Mesendoderm (in vitro differentiated cells): Measurements from ENCODE around the gene CREB3.
A peak's percentile ranks its signal among the peaks of the same experiment; 100 is the strongest.

Source experiments
- DNase-seq: peaks from one replicate; pipeline ENCODE4 v3.0.0; 2013
- H2AK5ac ChIP-seq: 2 replicates; pipeline ENCODE4 v1.6.1; 2013; ENCODE audit warnings: low read length, inconsistent platforms
- H2BK120ac ChIP-seq: 2 replicates; pipeline ENCODE4 v1.6.1; 2013; ENCODE audit warnings: low read depth, mild to moderate bottlenecking, low read length, moderate library complexity, mixed read lengths
- H2BK15ac ChIP-seq: replicated peaks from 2 replicates; pipeline ENCODE4 v1.6.1; 2013; ENCODE audit warnings: low read depth, mild to moderate bottlenecking, moderate library complexity
- H2BK5ac ChIP-seq: 2 replicates; pipeline ENCODE4 v1.6.1; 2013; ENCODE audit warnings: low read length, inconsistent platforms
- H3K18ac ChIP-seq: 2 replicates; pipeline ENCODE4 v1.6.1; 2013; ENCODE audit warnings: mild to moderate bottlenecking, low read length, mixed read lengths
- H3K23ac ChIP-seq: one replicate; pipeline ENCODE4 v1.6.1; 2013; ENCODE audit warnings: low read length
- H3K27ac ChIP-seq: 2 replicates; pipeline ENCODE4 v1.5.1; 2013; ENCODE audit warnings: low read depth, mild to moderate bottlenecking, inconsistent platforms, low read length, moderate library complexity
- H3K27me3 ChIP-seq: 2 replicates; pipeline ENCODE4 v1.6.1; 2013; ENCODE audit warnings: low read length, control low read depth, mild to moderate bottlenecking, inconsistent platforms; ENCODE audit not compliant: insufficient read depth, poor library complexity
- H3K36me3 ChIP-seq: 2 replicates; pipeline ENCODE4 v1.6.1; 2013; ENCODE audit warnings: low read length, inconsistent platforms; ENCODE audit not compliant: control insufficient read depth, insufficient read depth
- H3K4ac ChIP-seq: one replicate; pipeline ENCODE4 v1.6.1; 2013; ENCODE audit warnings: low read depth, mild to moderate bottlenecking, low read length, moderate library complexity
- H3K4me1 ChIP-seq: 2 replicates; pipeline ENCODE4 v1.6.1; 2013; ENCODE audit warnings: low read depth, low read length, inconsistent platforms; ENCODE audit not compliant: control insufficient read depth
- H3K4me2 ChIP-seq: 2 replicates; pipeline ENCODE4 v1.6.1; 2013; ENCODE audit warnings: low read length
- H3K4me3 ChIP-seq: 2 replicates; pipeline ENCODE4 v1.5.1; 2013; ENCODE audit warnings: mild to moderate bottlenecking, low read length
- H3K56ac ChIP-seq: one replicate; pipeline ENCODE4 v1.6.1; 2013; ENCODE audit warnings: low read length
- H3K79me1 ChIP-seq: 2 replicates; pipeline ENCODE4 v1.6.1; 2013; ENCODE audit warnings: low read length, inconsistent platforms
- H3K79me2 ChIP-seq: 2 replicates; pipeline ENCODE4 v1.6.1; 2013; ENCODE audit warnings: mild to moderate bottlenecking, low read length; ENCODE audit not compliant: control insufficient read depth, insufficient read depth
- H3K9ac ChIP-seq: 2 replicates; pipeline ENCODE4 v1.6.1; 2013; ENCODE audit warnings: low read length, inconsistent platforms
- H4K5ac ChIP-seq: one replicate; pipeline ENCODE4 v1.6.1; 2013; ENCODE audit warnings: low read length
- H4K8ac ChIP-seq: one replicate; pipeline ENCODE4 v1.6.1; 2013; ENCODE audit warnings: low read depth, mild to moderate bottlenecking, control low read depth, low read length, moderate library complexity
- WGBS: extraction: QIAGEN DNeasy Blood & Tissue Kit; methylation state at CpG from one replicate; pipeline ENCODE4 v1.1.7; 2013; ENCODE audit warnings: low lambda C conversion rate, missing lambda C conversion rate; ENCODE audit not compliant: insufficient coverage; ENCODE audit errors: extremely low coverage; 5-methylcytosine and 5-hydroxymethylcytosine counted together

The CREB3 gene

GRCh38 chr9:35690614-35691333, 41.7 kb upstream of the CREB3 start:
- no peaks in the 10 kb centered on the region for H3K36me3 ChIP-seq
- peak overlapping the region; percentile 94 for H2BK120ac ChIP-seq
- H3K79me2 ChIP-seq: peaks cover 23% of the 10 kb centered on the region
- peak overlapping the region; percentile 91 for H3K18ac ChIP-seq
- H2BK15ac ChIP-seq: no peak overlapping the region
- H3K27me3 ChIP-seq: no peaks in the 10 kb centered on the region
- H2BK5ac ChIP-seq: peak overlapping the region; percentile 69
- H3K9ac ChIP-seq: peak overlapping the region; percentile 99
- H3K4me2 ChIP-seq: peak overlapping the region; percentile 86
- peak overlapping the region; percentile 45 for H3K23ac ChIP-seq
- H3K4me3 ChIP-seq: peak overlapping the region; percentile 73
- peaks cover 10% of the 10 kb centered on the region for H3K4me1 ChIP-seq
- no peak overlapping the region for H2AK5ac ChIP-seq
- H3K79me1 ChIP-seq: peaks cover 28% of the 10 kb centered on the region
- DNase-seq: peak; percentile 85
- H4K5ac ChIP-seq: no peak overlapping the region
- peak overlapping the region; percentile 64 for H3K4ac ChIP-seq
- peak overlapping the region; percentile 93 for H3K56ac ChIP-seq
- WGBS: no CpG with 5 or more reads among the region's 61 CpGs
- peak overlapping the region; percentile 69 for H4K8ac ChIP-seq
- peak overlapping the region; percentile 95 for H3K27ac ChIP-seq

GRCh38 chr9:35691334-35691650, 41.2 kb upstream of the CREB3 start:
- Histone ChIP-seq H4K8ac (no peak overlapping the region), H3K4me2 (peak overlapping the region; percentile 79), H3K79me1 (peaks cover 26% of the 10 kb centered on the region)

GRCh38 chr9:35691757-35692301, 40.6 kb upstream of the CREB3 start:
- Histone ChIP-seq H3K18ac (no peak overlapping the region), H2BK15ac (no peak overlapping the region), H3K79me1 (peaks cover 22% of the 10 kb centered on the region), H3K27ac (no peak overlapping the region), H3K4me3 (no peak overlapping the region), H4K8ac (no peak overlapping the region), H2BK5ac (no peak overlapping the region), H2AK5ac (no peak overlapping the region), H3K23ac (no peak overlapping the region), H3K4me1 (peaks cover 10% of the 10 kb centered on the region), H3K36me3 (peaks cover 3% of the 10 kb centered on the region), H3K27me3 (no peaks in the 10 kb centered on the region), H3K4ac (no peak overlapping the region), H3K4me2 (no peak overlapping the region), H2BK120ac (no peak overlapping the region), H3K56ac (peak overlapping the region; percentile 93), H3K9ac (no peak overlapping the region), H4K5ac (no peak overlapping the region), H3K79me2 (peaks cover 23% of the 10 kb centered on the region)
- DNase-seq: peak; percentile 55
- no CpG with 5 or more reads among the region's 13 CpGs for WGBS

More at GRCh38 chr9:35691334-35691650, 41.2 kb upstream of the CREB3 start:
- peak; percentile 72 for DNase-seq
- Histone ChIP-seq H3K4me1 (peaks cover 10% of the 10 kb centered on the region), H3K18ac (no peak overlapping the region), H3K36me3 (peaks cover 1% of the 10 kb centered on the region), H3K79me2 (peaks cover 23% of the 10 kb centered on the region), H2BK120ac (no peak overlapping the region), H2BK15ac (no peak overlapping the region), H4K5ac (no peak overlapping the region), H3K4me3 (peak overlapping the region; percentile 41), H2BK5ac (peak overlapping the region; percentile 54), H2AK5ac (no peak overlapping the region), H3K9ac (peak overlapping the region; percentile 85), H3K23ac (no peak overlapping the region), H3K27ac (peak overlapping the region; percentile 95), H3K56ac (peak overlapping the region; percentile 93), H3K27me3 (no peaks in the 10 kb centered on the region), H3K4ac (no peak overlapping the region)
- no CpG with 5 or more reads among the region's 10 CpGs for WGBS

GRCh38 chr9:35695943-35696401, 36.5 kb upstream of the CREB3 start:
- Histone ChIP-seq H3K4me2 (no peak overlapping the region), H3K4ac (no peak overlapping the region), H3K79me1 (no peaks in the 10 kb centered on the region), H3K56ac (no peak overlapping the region), H3K23ac (no peak overlapping the region), H2BK5ac (no peak overlapping the region), H3K27ac (no peak overlapping the region), H3K79me2 (no peaks in the 10 kb centered on the region), H2AK5ac (no peak overlapping the region), H3K36me3 (peaks cover 24% of the 10 kb centered on the region), H3K4me1 (no peaks in the 10 kb centered on the region), H4K8ac (no peak overlapping the region), H2BK15ac (no peak overlapping the region), H3K9ac (no peak overlapping the region), H4K5ac (no peak overlapping the region), H3K18ac (no peak overlapping the region), H3K27me3 (no peaks in the 10 kb centered on the region), H3K4me3 (no peak overlapping the region), H2BK120ac (no peak overlapping the region)
- no peak for DNase-seq
- no CpG with 5 or more reads among the region's 3 CpGs for WGBS

GRCh38 chr9:35696520-35697215, 35.8 kb upstream of the CREB3 start:
- no peak overlapping the region for H3K4me2 ChIP-seq
- no CpG with 5 or more reads among the region's 9 CpGs for WGBS
- no peak overlapping the region for H3K18ac ChIP-seq
- no peak overlapping the region for H3K23ac ChIP-seq
- H3K4me1 ChIP-seq: no peaks in the 10 kb centered on the region
- no peak overlapping the region for H2AK5ac ChIP-seq
- H3K56ac ChIP-seq: no peak overlapping the region
- no peak overlapping the region for H4K8ac ChIP-seq
- peak; percentile 72 for DNase-seq
- no peaks in the 10 kb centered on the region for H3K79me2 ChIP-seq
- H3K9ac ChIP-seq: no peak overlapping the region
- H3K4me3 ChIP-seq: no peak overlapping the region
- H3K27me3 ChIP-seq: no peaks in the 10 kb centered on the region
- H2BK15ac ChIP-seq: no peak overlapping the region
- H3K4ac ChIP-seq: no peak overlapping the region
- no peak overlapping the region for H3K27ac ChIP-seq
- no peak overlapping the region for H4K5ac ChIP-seq
- H3K36me3 ChIP-seq: peaks cover 27% of the 10 kb centered on the region
- H3K79me1 ChIP-seq: no peaks in the 10 kb centered on the region
- no peak overlapping the region for H2BK120ac ChIP-seq
- H2BK5ac ChIP-seq: no peak overlapping the region
